Kidney (tissue), 14 donors: ENCODE data around the gene IGFBP1. TPM values are rescaled to one million over a fixed set of nuclear protein-coding genes. Genes with fewer than 3 reads are reported as not detected.

ENCODE experiments used
- DNase-seq, 5 donors: peaks; one replicate each; pipeline ENCODE4 v3.0.0-alpha.2; 2013 to 2020
- FAIRE-seq: peaks from 2 replicates; lab custom pipeline; 2012; peaks lifted over from hg19 to GRCh38; lab: Jason Lieb, UNC
- H3K27ac ChIP-seq, 2 donors: one replicate each; pipeline ENCODE4 v1.7.0; 2013; ENCODE audit warnings: low read depth in 2 of 2, low read length in 2 of 2, inconsistent platforms in 1 of 2
- H3K27me3 ChIP-seq: one replicate; pipeline ENCODE4 v1.7.1; 2013; ENCODE audit warnings: low read length, inconsistent platforms; ENCODE audit not compliant: control insufficient read depth, insufficient read depth
- H3K36me3 ChIP-seq, 3 donors: one replicate each; pipeline versions ENCODE4 v1.7.0 to v1.7.1; 2013; ENCODE audit warnings: low read length in 3 of 3, control low read depth in 1 of 3, inconsistent platforms in 1 of 3; ENCODE audit not compliant: insufficient read depth in 3 of 3, control insufficient read depth in 2 of 3
- H3K4me1 ChIP-seq, 3 donors: one replicate each; pipeline versions ENCODE4 v1.7.0 to v1.7.1; 2013; ENCODE audit warnings: low read length in 3 of 3, inconsistent platforms in 1 of 3, low read depth in 1 of 3; ENCODE audit not compliant: control insufficient read depth in 2 of 3, insufficient read depth in 2 of 3
- H3K4me3 ChIP-seq, 3 donors: one replicate each; pipeline versions ENCODE4 v1.7.0 to v1.8.1; 2013; ENCODE audit warnings: low read length in 3 of 3, control low read depth in 1 of 3, inconsistent platforms in 1 of 3
- H3K9ac ChIP-seq, 3 donors: one replicate each; pipeline versions ENCODE4 v1.7.0 to v1.7.1; 2013; ENCODE audit warnings: low read length in 3 of 3, control low read depth in 1 of 3, inconsistent platforms in 1 of 3
- H3K9me3 ChIP-seq, 3 donors: one replicate each; pipeline versions ENCODE4 v1.7.0 to v1.7.1; 2013; ENCODE audit warnings: low read length in 3 of 3, control low read depth in 1 of 3, inconsistent platforms in 1 of 3; ENCODE audit not compliant: control insufficient read depth in 2 of 3, insufficient read depth in 1 of 3
- CTCF ChIP-seq: IDR thresholded peaks from 3 replicates; pipeline ENCODE4 v1.5.1; 2012; ENCODE audit warnings: mild to moderate bottlenecking, moderate library complexity, borderline replicate concordance; ENCODE audit not compliant: insufficient read depth; ENCODE audit errors: extremely low read depth
- intact Hi-C: fragments of 100-400 bp; cut with DNase I; formaldehyde crosslinking; loops from one replicate; pipeline ENCODE4 v1.11.1; 2022
- polyA plus RNA-seq: library from polyadenylated mRNA; stranded (reverse); fragments of 350-450 nt; fragmentation: Illumina TruSeq; extraction: RNeasy Lipid Tissue Mini Kit (QIAGEN cat#74804); gene quantifications from one replicate; pipeline ENCODE4 v1.2.3, GENCODE V29; 2014; ENCODE audit warnings: low read depth, low replicate concordance; ENCODE audit not compliant: insufficient read depth
- total RNA-seq: library from RNA; stranded (reverse); fragmentation: NEBNext Ultra II Directional; extraction: Animal tissue kit (Norgen Biotek cat#: 25700); gene quantifications from one replicate; pipeline ENCODE4 v1.2.1, GENCODE V29; 2021
- donor health status: control.
- donor health status: control.
- donor health status: control.
- donor health status: control.
- donor health status: control.
- donor health status: DM: yes; HTN: yes; CAD: no.
- donor health status: Normal renal cell carcinoma (clear cell type).

Gene IGFBP1
- total and polyA plus RNA-seq, 2 donors from 2014 or later, result 0.65 TPM; not detected in 1

GRCh38 chr7:45897042-45897690 is 8.9 kb downstream of the IGFBP1 start:
- no peaks in the 10 kb centered on the region for H3K4me1 ChIP-seq

GRCh38 chr7:45898222-45898621 is 9.9 kb downstream of the IGFBP1 start:
- DNase-seq, result no peak
- Histone ChIP-seq H3K4me3 (no peak overlapping the region), H3K9me3 (no peaks in the 10 kb centered on the region), H3K4me1 (no peaks in the 10 kb centered on the region), H3K36me3 (no peaks in the 10 kb centered on the region), H3K27ac (no peak overlapping the region), H3K27me3 (no peaks in the 10 kb centered on the region), H3K9ac (no peak overlapping the region)
- no peak for TF ChIP-seq CTCF
- FAIRE-seq, result no peak
- intact Hi-C loops, result no loop called here

More at GRCh38 chr7:45897042-45897690, 8.9 kb downstream of the IGFBP1 start:
- Histone ChIP-seq H3K9me3 (no peaks in the 10 kb centered on the region), H3K27ac (no peak overlapping the region), H3K9ac (no peak overlapping the region), H3K36me3 (no peaks in the 10 kb centered on the region), H3K27me3 (no peaks in the 10 kb centered on the region), H3K4me3 (no peak overlapping the region)
- intact Hi-C loops, result no loop called here
- no peak for FAIRE-seq
- no peak for TF ChIP-seq CTCF
- no peak for DNase-seq

- no peak overlapping the region for H3K4me3 ChIP-seq
- H3K4me1 ChIP-seq, result no peaks in the 10 kb centered on the region
- H3K27me3 ChIP-seq, result no peaks in the 10 kb centered on the region
- no peak overlapping the region for H3K27ac ChIP-seq
- no peaks in the 10 kb centered on the region for H3K36me3 ChIP-seq
- TF ChIP-seq CTCF, result no peak
- intact Hi-C loops, result no loop called here
- DNase-seq (no peak), FAIRE-seq (no peak)
- H3K9ac ChIP-seq, result no peak overlapping the region
- H3K9me3 ChIP-seq, result no peaks in the 10 kb centered on the region
Observed at GRCh38 chr7:45901566-45901965, 13.3 kb downstream of the IGFBP1 start.

GRCh38 chr7:45902820-45903219 is 14.5 kb downstream of the IGFBP1 start:
- TF ChIP-seq CTCF, result no peak
- H3K27ac ChIP-seq, result no peak overlapping the region
- DNase-seq (no peak), FAIRE-seq (no peak)
- no peaks in the 10 kb centered on the region for H3K4me1 ChIP-seq
- no peaks in the 10 kb centered on the region for H3K27me3 ChIP-seq
- H3K36me3 ChIP-seq, result no peaks in the 10 kb centered on the region
- no peak overlapping the region for H3K4me3 ChIP-seq
- H3K9ac ChIP-seq, result no peak overlapping the region
- no peaks in the 10 kb centered on the region for H3K9me3 ChIP-seq
- intact Hi-C loops, result no loop called here
